HEK293T (cell line): ENCODE measurements around the gene OAT.

Experiments used
- BHLHE40 ChIP-seq: fragments of 450-650 bp; IDR thresholded peaks from 2 replicates; pipeline ENCODE4 v1.6.1; 2016; ENCODE audit warnings: mild to moderate bottlenecking, moderate library complexity, borderline replicate concordance
- SP1 ChIP-seq: fragments of 450-650 bp; IDR thresholded peaks from 2 replicates; pipeline ENCODE4 v1.6.1; 2017
- TARDBP ChIP-seq: fragments of 450-650 bp; IDR thresholded peaks from 2 replicates; pipeline ENCODE4 v1.6.1; 2016

DNA sequence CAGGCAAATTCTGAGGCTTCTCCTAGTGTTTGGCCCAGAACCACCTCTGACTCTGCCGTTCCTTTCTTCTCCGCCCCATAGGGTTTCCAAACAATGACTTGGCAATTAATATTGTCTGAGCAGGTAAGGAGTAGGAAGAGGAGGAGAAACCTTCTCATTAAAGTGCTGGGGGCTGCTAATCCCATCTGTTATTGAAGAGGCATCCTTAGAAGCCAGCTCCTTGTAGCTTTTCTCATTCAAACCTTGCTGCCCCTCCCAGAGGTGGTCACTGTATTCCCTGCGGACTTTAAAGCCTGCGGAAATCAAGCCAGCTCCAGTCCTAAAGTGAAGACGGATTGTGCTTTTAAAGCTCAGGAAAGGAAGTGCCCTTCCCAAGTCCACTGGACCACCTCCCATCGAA lies 32.6 kb upstream of the OAT start:
- TF ChIP-seq TARDBP (no peak), BHLHE40 (no peak), SP1 (no peak)
